ENCODE results near the gene TYK2. TPM values are rescaled to one million over a fixed set of nuclear protein-coding genes. Genes with fewer than 3 reads are reported as not detected.

Gene TYK2
- total RNA-seq, 1 experiment from 2014 or later: 108 TPM

DNA sequence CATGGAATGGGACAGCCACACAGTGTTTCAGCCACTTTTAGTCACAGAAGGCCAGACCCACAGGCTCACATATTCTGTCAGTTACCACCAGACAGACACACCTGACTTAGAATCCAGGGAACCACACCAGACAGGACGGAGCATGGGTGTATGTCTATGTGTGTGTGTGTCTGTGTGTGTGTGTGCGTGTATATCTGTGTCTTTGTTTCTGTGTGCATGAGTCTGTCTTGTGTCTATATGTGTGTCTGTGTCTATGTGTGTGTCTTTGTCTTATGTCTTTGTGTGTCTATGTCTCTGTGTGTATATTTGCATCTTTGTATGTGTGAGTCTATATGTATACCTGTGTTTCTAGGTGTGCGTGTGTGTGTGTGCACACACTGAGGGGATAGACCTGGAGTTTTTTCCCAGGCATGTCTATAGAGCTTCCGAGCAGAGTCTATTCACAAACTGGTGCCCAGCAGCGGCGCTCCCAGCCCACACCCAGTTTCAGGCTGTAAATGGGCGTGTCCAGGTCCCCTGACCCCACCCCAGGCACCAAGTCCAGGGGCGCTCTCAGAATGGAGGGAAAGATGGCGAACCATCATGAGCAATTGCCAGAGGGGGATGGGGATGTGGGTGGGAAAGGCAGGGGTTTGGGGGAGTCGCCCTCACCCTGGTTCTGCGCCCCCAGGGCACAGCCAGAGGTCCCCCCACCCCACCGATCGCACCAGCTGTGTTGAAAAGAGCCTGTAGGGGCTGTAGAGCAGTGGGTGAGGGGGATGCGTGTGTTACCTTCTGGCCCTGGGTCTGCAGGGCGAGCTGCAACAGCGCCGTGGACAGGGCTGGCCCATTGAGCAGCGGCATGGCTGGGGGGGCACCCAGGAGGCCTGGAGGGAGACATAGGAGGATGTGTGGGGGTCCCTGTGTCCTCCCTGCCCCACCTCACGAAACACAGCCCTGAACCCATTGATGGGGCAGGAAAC, 58.2 kb downstream of the TYK2 start:
- DNase-seq: no peak
- H3K79me2 ChIP-seq (ENCODE audit: low read length): no peaks in the 10 kb centered on the region
- H3K9me3 ChIP-seq (ENCODE audit: low read length): no peaks in the 10 kb centered on the region
- no peak overlapping the region for H3K4me2 ChIP-seq (ENCODE audit: low read depth, low read length, poor library complexity, severe bottlenecking)
- peaks cover 3% of the 10 kb centered on the region; the same call in 1 of the 2 replicates for H3K36me3 ChIP-seq (ENCODE audit: insufficient read depth, low read length)
- no peak overlapping the region for H2AFZ ChIP-seq (ENCODE audit: low read length)
- no peak overlapping the region for H3K9ac ChIP-seq (ENCODE audit: low read length)
- H3K4me1 ChIP-seq (ENCODE audit: low read length): no peaks in the 10 kb centered on the region
- H3K9me2 ChIP-seq (replicated peaks; ENCODE audit: insufficient read depth, low read length): no peaks in the 10 kb centered on the region
- no peaks in the 10 kb centered on the region for H4K20me1 ChIP-seq (ENCODE audit: insufficient read depth, low read depth, low read length)
- no peak overlapping the region for H3K4me3 ChIP-seq (ENCODE audit: low read length)
- no peaks in the 10 kb centered on the region for H3K27me3 ChIP-seq (ENCODE audit: low read length)
- no peak overlapping the region for H3K27ac ChIP-seq (ENCODE audit: low read length)

DNA sequence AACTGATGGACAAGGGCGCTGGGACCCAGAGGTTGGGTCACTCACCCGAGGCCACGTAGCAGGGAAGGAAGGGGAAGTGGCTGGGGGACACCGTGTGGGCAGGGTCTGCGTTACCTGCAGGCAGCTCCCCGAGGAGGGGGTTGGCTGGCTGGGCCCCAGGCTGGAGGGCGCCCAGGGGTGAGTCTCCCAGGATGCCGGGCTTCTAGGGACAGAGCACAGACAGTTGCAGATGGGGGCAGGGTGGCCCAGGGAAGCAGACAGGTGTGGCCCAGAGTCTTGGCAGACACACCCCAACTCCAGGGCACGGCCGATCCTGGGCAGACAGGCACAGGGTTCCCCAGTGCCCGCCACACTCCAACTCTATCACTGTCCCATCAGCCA, 59.0 kb downstream of the TYK2 start:
- DNase-seq: no peak
- peaks cover under 1% of the 10 kb centered on the region for H3K4me1 ChIP-seq (ENCODE audit: low read length)
- no peak overlapping the region for H2AFZ ChIP-seq (ENCODE audit: low read length)
- H3K9me2 ChIP-seq (replicated peaks; ENCODE audit: insufficient read depth, low read length): no peaks in the 10 kb centered on the region
- no peak overlapping the region for H3K9ac ChIP-seq (ENCODE audit: low read length)
- H3K9me3 ChIP-seq (ENCODE audit: low read length): no peaks in the 10 kb centered on the region
- H3K4me3 ChIP-seq (ENCODE audit: low read length): no peak overlapping the region
- H3K4me2 ChIP-seq (ENCODE audit: low read depth, low read length, poor library complexity, severe bottlenecking): no peak overlapping the region
- H3K79me2 ChIP-seq (ENCODE audit: low read length): no peaks in the 10 kb centered on the region
- H3K27me3 ChIP-seq (ENCODE audit: low read length): no peaks in the 10 kb centered on the region
- H4K20me1 ChIP-seq (ENCODE audit: insufficient read depth, low read depth, low read length): no peaks in the 10 kb centered on the region
- no peak overlapping the region for H3K27ac ChIP-seq (ENCODE audit: low read length)
- peaks cover 6% of the 10 kb centered on the region for H3K36me3 ChIP-seq (ENCODE audit: insufficient read depth, low read length)

DNA sequence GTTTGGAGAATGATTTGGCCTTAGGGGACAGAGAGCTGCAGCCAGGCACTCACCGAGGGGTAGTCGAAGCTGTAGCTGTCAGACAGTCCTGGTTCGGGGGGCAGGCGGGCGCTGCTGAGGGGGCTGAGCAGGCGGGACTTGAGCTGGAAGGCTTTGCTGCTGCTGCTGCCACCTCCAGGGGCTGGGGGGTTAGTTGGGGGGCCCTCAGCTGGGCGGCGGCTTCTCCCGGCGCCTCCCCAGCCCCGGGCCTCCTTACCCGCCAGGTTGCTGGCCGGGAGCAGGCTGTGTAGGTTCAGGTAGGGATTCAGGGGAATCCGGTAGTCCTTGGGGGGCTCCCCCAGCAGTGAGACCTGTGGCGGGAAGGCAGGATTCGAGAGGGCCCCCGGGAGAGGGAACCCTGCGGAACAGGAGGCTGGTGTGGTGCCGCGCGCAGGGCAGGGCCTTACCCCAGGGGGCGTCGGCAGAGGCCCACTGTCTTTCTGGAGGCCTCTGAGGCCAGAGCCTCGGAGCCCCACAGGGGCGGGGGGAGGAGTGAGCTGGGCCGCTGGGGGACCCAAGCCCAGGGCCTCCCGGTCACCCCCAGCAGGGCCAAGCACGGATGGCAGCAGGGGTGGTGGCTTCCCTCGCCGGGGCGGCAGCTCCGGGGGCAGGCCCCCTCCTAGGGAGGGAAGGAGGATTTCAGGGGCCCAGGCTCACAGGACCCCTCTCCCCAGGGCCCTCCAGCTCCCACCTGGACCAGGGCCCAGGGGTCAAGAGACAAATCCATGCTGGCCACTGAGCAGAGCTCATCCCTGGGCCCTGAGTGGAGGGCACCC, 59.6 kb downstream of the TYK2 start:
- Histone ChIP-seq H4K20me1 (ENCODE audit: insufficient read depth, low read depth, low read length) (no peaks in the 10 kb centered on the region), H3K4me1 (ENCODE audit: low read length) (peaks cover 6% of the 10 kb centered on the region), H3K27me3 (ENCODE audit: low read length) (no peaks in the 10 kb centered on the region), H3K4me3 (ENCODE audit: low read length) (no peak overlapping the region), H3K9me2 (replicated peaks; ENCODE audit: insufficient read depth, low read length) (no peaks in the 10 kb centered on the region), H3K36me3 (ENCODE audit: insufficient read depth, low read length) (peaks cover 6% of the 10 kb centered on the region), H3K79me2 (ENCODE audit: low read length) (no peaks in the 10 kb centered on the region), H3K9me3 (ENCODE audit: low read length) (no peaks in the 10 kb centered on the region), H2AFZ (ENCODE audit: low read length) (no peak overlapping the region), H3K4me2 (ENCODE audit: low read depth, low read length, poor library complexity, severe bottlenecking) (no peak overlapping the region), H3K27ac (ENCODE audit: low read length) (no peak overlapping the region), H3K9ac (ENCODE audit: low read length) (no peak overlapping the region)
- no peak for DNase-seq

DNA sequence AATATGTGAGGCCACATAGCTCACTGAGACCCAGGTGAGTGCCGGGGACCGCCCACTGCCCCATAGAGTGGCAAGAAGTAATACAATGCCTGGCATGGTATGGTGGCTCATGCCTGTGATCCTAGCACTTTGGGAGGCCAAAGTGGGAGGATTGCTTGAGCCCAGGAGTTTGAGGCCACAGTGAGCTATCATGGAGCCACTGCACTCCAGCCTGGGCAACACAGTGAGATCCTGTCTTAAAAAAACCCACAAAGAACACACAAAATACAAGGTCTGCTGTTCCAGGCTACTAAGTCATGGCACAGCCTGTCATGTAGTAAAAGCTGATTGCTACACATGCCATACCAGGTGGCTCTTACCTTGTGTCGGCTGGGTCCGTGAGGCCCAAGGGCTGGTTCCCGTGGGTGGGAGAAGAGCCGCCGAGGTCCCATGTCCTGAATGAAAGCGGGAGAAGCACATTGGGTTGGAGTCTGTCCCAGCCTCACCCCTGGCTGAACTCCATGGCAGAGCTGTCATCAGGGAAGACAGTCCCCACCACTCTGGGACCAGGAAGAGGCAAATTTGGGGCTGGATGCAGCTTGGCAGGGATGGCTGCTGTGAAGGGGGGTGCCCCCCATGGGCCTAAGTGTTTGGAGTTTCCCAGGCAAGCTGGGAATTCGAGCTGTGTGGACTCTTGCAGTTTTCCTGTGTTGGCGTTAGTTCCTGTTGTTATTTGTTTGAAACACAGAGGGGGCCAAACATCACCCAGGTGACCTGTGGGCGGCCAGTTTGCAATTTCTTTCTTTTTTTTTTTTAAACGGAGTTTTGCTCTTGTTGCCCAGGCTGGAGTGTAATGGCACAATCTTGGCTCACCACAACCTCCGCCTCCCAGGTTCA, 61.3 kb downstream of the TYK2 start:
- no peaks in the 10 kb centered on the region for H4K20me1 ChIP-seq (ENCODE audit: insufficient read depth, low read depth, low read length)
- no peaks in the 10 kb centered on the region for H3K9me2 ChIP-seq (replicated peaks; ENCODE audit: insufficient read depth, low read length)
- H2AFZ ChIP-seq (ENCODE audit: low read length): no peak overlapping the region
- no peaks in the 10 kb centered on the region for H3K27me3 ChIP-seq (ENCODE audit: low read length)
- H3K4me1 ChIP-seq (ENCODE audit: low read length): peaks cover 16% of the 10 kb centered on the region
- peaks cover 12% of the 10 kb centered on the region for H3K79me2 ChIP-seq (ENCODE audit: low read length)
- H3K9ac ChIP-seq (ENCODE audit: low read length): no peak overlapping the region
- peaks cover 6% of the 10 kb centered on the region for H3K36me3 ChIP-seq (ENCODE audit: insufficient read depth, low read length)
- no peak for DNase-seq
- no peak overlapping the region for H3K27ac ChIP-seq (ENCODE audit: low read length)
- no peaks in the 10 kb centered on the region for H3K9me3 ChIP-seq (ENCODE audit: low read length)
- no peak overlapping the region for H3K4me3 ChIP-seq (ENCODE audit: low read length)
- H3K4me2 ChIP-seq (ENCODE audit: low read depth, low read length, poor library complexity, severe bottlenecking): no peak overlapping the region

- Histone ChIP-seq H2AFZ (ENCODE audit: low read length) (no peak overlapping the region), H3K4me1 (ENCODE audit: low read length) (peaks cover 16% of the 10 kb centered on the region), H3K36me3 (ENCODE audit: insufficient read depth, low read length) (peaks cover 6% of the 10 kb centered on the region), H3K27ac (ENCODE audit: low read length) (no peak overlapping the region), H3K9me2 (replicated peaks; ENCODE audit: insufficient read depth, low read length) (no peaks in the 10 kb centered on the region), H3K79me2 (ENCODE audit: low read length) (peaks cover 12% of the 10 kb centered on the region), H3K27me3 (ENCODE audit: low read length) (no peaks in the 10 kb centered on the region), H4K20me1 (ENCODE audit: insufficient read depth, low read depth, low read length) (no peaks in the 10 kb centered on the region), H3K9me3 (ENCODE audit: low read length) (no peaks in the 10 kb centered on the region), H3K9ac (ENCODE audit: low read length) (no peak overlapping the region), H3K4me2 (ENCODE audit: low read depth, low read length, poor library complexity, severe bottlenecking) (no peak overlapping the region), H3K4me3 (ENCODE audit: low read length) (no peak overlapping the region)
- DNase-seq: no peak
Observed at GRCh38 chr19:10317857-10318462, 62.4 kb downstream of the TYK2 start.

DNA sequence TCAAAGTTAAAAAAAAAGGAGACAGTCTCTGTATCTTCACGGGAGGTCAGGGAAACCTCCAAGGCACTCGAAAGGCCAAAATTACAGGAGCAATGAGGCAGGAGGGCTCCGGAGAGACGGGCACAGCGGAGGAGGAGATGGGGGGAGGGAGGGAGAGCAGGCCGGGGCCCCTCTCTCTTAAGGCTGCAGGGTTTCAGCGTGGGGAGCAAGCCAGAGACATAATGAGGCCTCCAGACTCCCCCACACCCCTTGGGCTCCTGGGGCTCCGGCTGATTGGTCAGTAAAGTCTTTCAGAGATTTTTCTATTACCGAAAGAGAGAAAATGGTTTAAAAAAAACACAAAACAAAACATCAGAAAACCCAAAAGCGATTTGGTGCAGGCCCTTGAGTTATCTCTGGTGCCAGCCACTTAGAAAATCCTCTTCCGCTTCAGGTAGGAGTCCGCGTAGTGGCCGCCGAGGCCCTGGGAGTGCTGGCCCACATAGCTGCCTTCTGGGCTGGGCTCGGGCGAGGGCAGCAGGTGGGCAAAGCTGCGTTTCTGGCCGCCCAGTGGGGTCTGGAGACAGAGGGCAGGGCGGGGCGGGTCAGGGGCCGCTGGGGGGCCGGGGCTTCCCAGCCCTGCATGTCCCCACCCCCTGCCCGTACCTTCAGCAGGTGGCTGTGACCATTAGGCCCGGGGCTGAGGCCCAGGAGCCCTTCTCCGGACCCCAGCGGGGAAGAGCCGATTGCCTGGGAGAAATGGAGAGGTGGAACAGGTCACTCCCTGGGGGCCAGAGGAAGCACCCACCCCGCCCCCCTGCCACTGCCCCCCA, 63.1 kb downstream of the TYK2 start:
- Histone ChIP-seq H3K4me2 (ENCODE audit: low read depth, low read length, poor library complexity, severe bottlenecking) (no peak overlapping the region), H2AFZ (ENCODE audit: low read length) (no peak overlapping the region), H4K20me1 (ENCODE audit: insufficient read depth, low read depth, low read length) (no peaks in the 10 kb centered on the region), H3K27me3 (ENCODE audit: low read length) (no peaks in the 10 kb centered on the region), H3K27ac (ENCODE audit: low read length) (no peak overlapping the region), H3K9me3 (ENCODE audit: low read length) (no peaks in the 10 kb centered on the region), H3K4me3 (ENCODE audit: low read length) (no peak overlapping the region), H3K36me3 (ENCODE audit: insufficient read depth, low read length) (peaks cover 6% of the 10 kb centered on the region), H3K9ac (ENCODE audit: low read length) (no peak overlapping the region), H3K4me1 (ENCODE audit: low read length) (peaks cover 16% of the 10 kb centered on the region), H3K79me2 (ENCODE audit: low read length) (peaks cover 12% of the 10 kb centered on the region), H3K9me2 (replicated peaks; ENCODE audit: insufficient read depth, low read length) (no peaks in the 10 kb centered on the region)
- no peak for DNase-seq
